Mucosa of descending colon (tissue), 3 donors: Measurements from ENCODE around the gene SDCCAG8. TPM values are rescaled to one million over a fixed set of nuclear protein-coding genes. Genes with fewer than 3 reads are reported as not detected.

Experiments
- ATAC-seq: fragments of 200-7000 bp; cut with Tn5 transposase; one replicate; pipeline ENCODE4 v1.9.1; 2020; ENCODE audit warnings: mild to moderate bottlenecking, moderate library complexity
- DNase-seq, 3 donors: peaks; one replicate each; pipeline ENCODE4 v3.0.0-alpha.2; 2020
- H3K36me3 ChIP-seq: fragments of 200-600 bp; one replicate; pipeline ENCODE4 v1.8.0; 2021; ENCODE audit warnings: low read depth, mild to moderate bottlenecking
- H3K4me1 ChIP-seq: fragments of 200-600 bp; one replicate; pipeline ENCODE4 v1.8.0; 2021; ENCODE audit warnings: low read depth, mild to moderate bottlenecking
- H3K4me3 ChIP-seq: fragments of 200-600 bp; one replicate; pipeline ENCODE4 v1.8.0; 2021; ENCODE audit warnings: mild to moderate bottlenecking
- H3K9me3 ChIP-seq: fragments of 200-600 bp; one replicate; pipeline ENCODE4 v1.8.0; 2021; ENCODE audit warnings: mild to moderate bottlenecking
- CTCF ChIP-seq: fragments of 200-600 bp; IDR thresholded peaks from one replicate; pipeline ENCODE4 v1.8.0; 2022; ENCODE audit warnings: antibody characterized with exemption, mild to moderate bottlenecking
- intact Hi-C, 2 donors: fragments of 100-400 bp; cut with DNase I in 1 of 2; cut with micrococcal nuclease in 1 of 2; formaldehyde crosslinking; loops; one replicate each; pipeline versions ENCODE4 v1.11.0 to v1.11.1; 2022; cut with DNase I, micrococcal nuclease
- total RNA-seq, 3 donors: library from RNA; stranded (reverse); fragmentation: NEBNext Ultra II Directional in 2 of 3; extraction: Animal tissue kit (Norgen Biotek cat#: 25700) in 2 of 3; gene quantifications; one replicate each; pipeline versions ENCODE4 v1.2.1 to v1.2.4, GENCODE V29; 2021 to 2023
- donor health status: DM: no; HTN: no; CAD: no; lungs with moderate emphysema.
- donor health status: DM: no; HTN: no; CAD: no.
- donor health status: DM: no; HTN: yes; CAD: no.

Gene SDCCAG8
- total RNA-seq, 3 donors from 2014 or later = 22.1 to 37.5 (median 34.1) TPM

- intact Hi-C loops = no loop called here
- ATAC-seq (no peak), DNase-seq (no peak)
- Histone ChIP-seq H3K4me3 (no peak overlapping the region), H3K4me1 (peaks cover under 1% of the 10 kb centered on the region), H3K36me3 (peaks cover 5% of the 10 kb centered on the region), H3K9me3 (no peaks in the 10 kb centered on the region)
- TF ChIP-seq CTCF = no peak
Measured at GRCh38 chr1:243251539-243251938, 4.3 kb upstream of the SDCCAG8 start.

GRCh38 chr1:243253211-243253925 lies 2.5 kb upstream of the SDCCAG8 start:
- no peak for ATAC-seq
- Histone ChIP-seq H3K4me1 (peaks cover 10% of the 10 kb centered on the region), H3K4me3 (no peak overlapping the region), H3K36me3 (peaks cover 5% of the 10 kb centered on the region), H3K9me3 (no peaks in the 10 kb centered on the region)
- intact Hi-C loops = no loop called here
- no peak for DNase-seq
- TF ChIP-seq CTCF = no peak

- DNase-seq (no peak), ATAC-seq (no peak)
- Histone ChIP-seq H3K4me1 (peaks cover 10% of the 10 kb centered on the region), H3K4me3 (no peak overlapping the region), H3K36me3 (peaks cover 5% of the 10 kb centered on the region), H3K9me3 (no peaks in the 10 kb centered on the region)
- no peak for TF ChIP-seq CTCF
- intact Hi-C loops = no loop called here
Measured at GRCh38 chr1:243253926-243254232, 2.0 kb upstream of the SDCCAG8 start.

- Histone ChIP-seq H3K9me3 (no peaks in the 10 kb centered on the region), H3K4me1 (peaks cover 10% of the 10 kb centered on the region), H3K36me3 (peaks cover 5% of the 10 kb centered on the region), H3K4me3 (peak overlapping the region; percentile 63)
- TF ChIP-seq CTCF = no peak
- peak; percentile 10 for ATAC-seq
- peak; percentile 48 to 75 (median 65) for DNase-seq
- intact Hi-C loops = no loop called here
Measured at GRCh38 chr1:243254233-243254926, 1.5 kb upstream of the SDCCAG8 start.

DNA sequence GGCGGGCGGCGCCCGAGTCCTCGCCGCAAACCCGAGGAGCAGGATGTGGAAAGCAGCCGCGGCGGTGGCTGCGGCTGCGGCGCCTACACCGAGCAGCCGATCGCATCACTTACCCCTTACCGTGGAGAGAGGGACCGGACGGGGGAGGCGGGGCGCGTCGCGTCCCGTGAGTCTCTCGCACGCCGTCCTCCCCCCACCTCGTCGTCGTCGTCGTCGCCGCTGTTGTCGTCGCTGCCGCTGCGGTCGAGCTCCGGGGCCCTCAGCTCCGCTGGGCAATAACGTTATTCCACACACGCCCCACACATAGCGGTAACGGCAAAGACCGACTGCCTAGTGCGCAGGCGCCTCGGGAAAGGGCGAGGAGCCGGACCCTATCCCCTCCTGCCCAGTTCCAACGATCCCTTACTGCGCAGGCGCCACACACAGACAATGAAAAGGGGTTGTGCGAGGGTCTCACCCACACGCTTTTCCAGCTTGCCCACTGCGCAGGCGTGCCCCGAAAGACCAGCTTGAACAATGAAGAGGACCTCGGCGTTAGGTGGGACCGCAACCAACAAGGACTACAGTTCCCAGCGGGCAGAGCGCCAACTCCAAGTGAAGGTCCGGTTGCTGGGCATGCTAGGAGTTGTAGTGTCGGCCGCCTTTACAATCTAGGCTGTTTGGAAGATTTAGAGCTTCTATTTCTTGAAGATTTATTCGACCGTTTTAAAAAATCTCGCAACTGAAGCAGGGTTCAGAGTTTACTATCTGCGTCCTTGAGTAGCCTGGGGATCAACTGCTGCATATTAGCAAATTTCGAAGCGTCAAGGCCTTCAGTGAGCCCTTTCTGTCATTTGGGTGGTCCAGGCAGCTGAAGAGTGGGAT lies 682 bp upstream of the SDCCAG8 start, which contains the start of gene CEP170:
TSS of gene CEP170 (minus strand) at position 355 of the 864 bp plus-strand sequence. CDS start 30,001 bp downstream, outside the sequence.
- peak; percentile 91 to 95 (median 92) for DNase-seq
- Histone ChIP-seq H3K36me3 (peaks cover 5% of the 10 kb centered on the region), H3K4me1 (peaks cover 10% of the 10 kb centered on the region), H3K9me3 (no peaks in the 10 kb centered on the region), H3K4me3 (peak within 1 kb of the TSS; percentile 63)
- intact Hi-C loops = no loop called here
- TF ChIP-seq CTCF = no peak
- ATAC-seq = peak; percentile 74
